ENCODE measurements around the gene NXPH4.

NXPH4 gene

GRCh38 chr12:57262126-57262822 lies 45.7 kb downstream of the NXPH4 start:
- no peaks in the 10 kb centered on the region for H3K9me3 ChIP-seq (ENCODE audit: control insufficient read depth, low read length)
- no peaks in the 10 kb centered on the region for H3K27me3 ChIP-seq (ENCODE audit: control insufficient read depth, insufficient read depth, low read length)
- H3K27ac ChIP-seq, result no peak overlapping the region
- no peak overlapping the region for H3K4me3 ChIP-seq (ENCODE audit: low read depth, low read length)
- TF ChIP-seq CTCF (IDR thresholded peaks at IDR 0.05), result no peak
- H3K9ac ChIP-seq, result no peak overlapping the region
- no peak overlapping the region for H2AFZ ChIP-seq
- no peak overlapping the region for H3K4me2 ChIP-seq (ENCODE audit: low read length)
- H3K79me2 ChIP-seq, result peaks cover 5% of the 10 kb centered on the region
- H3K36me3 ChIP-seq (ENCODE audit: control insufficient read depth, insufficient read depth, low read length), result no peaks in the 10 kb centered on the region
- H3K4me1 ChIP-seq, result peaks cover 3% of the 10 kb centered on the region

- no peak for TF ChIP-seq CTCF (IDR thresholded peaks at IDR 0.05)
- H3K9me3 ChIP-seq (ENCODE audit: control insufficient read depth, low read length), result no peaks in the 10 kb centered on the region
- H3K4me2 ChIP-seq (ENCODE audit: low read length), result no peak overlapping the region
- no peaks in the 10 kb centered on the region for H3K36me3 ChIP-seq (ENCODE audit: control insufficient read depth, insufficient read depth, low read length)
- no peak overlapping the region for H2AFZ ChIP-seq
- H3K9ac ChIP-seq, result no peak overlapping the region
- H3K4me3 ChIP-seq (ENCODE audit: low read depth, low read length), result no peak overlapping the region
- no peak overlapping the region for H3K27ac ChIP-seq
- H3K27me3 ChIP-seq (ENCODE audit: control insufficient read depth, insufficient read depth, low read length), result no peaks in the 10 kb centered on the region
- peaks cover 3% of the 10 kb centered on the region for H3K4me1 ChIP-seq
- peaks cover 5% of the 10 kb centered on the region for H3K79me2 ChIP-seq
Measured at GRCh38 chr12:57263096-57263495, 46.5 kb downstream of the NXPH4 start.

- no peaks in the 10 kb centered on the region for H3K4me1 ChIP-seq
- H3K79me2 ChIP-seq, result peaks cover 5% of the 10 kb centered on the region
- H3K27ac ChIP-seq, result no peak overlapping the region
- no peak overlapping the region for H2AFZ ChIP-seq
- H3K9ac ChIP-seq, result no peak overlapping the region
- TF ChIP-seq CTCF (IDR thresholded peaks at IDR 0.05), result no peak
- H3K27me3 ChIP-seq (ENCODE audit: control insufficient read depth, insufficient read depth, low read length), result no peaks in the 10 kb centered on the region
- no peak overlapping the region for H3K4me3 ChIP-seq (ENCODE audit: low read depth, low read length)
- no peak overlapping the region for H3K4me2 ChIP-seq (ENCODE audit: low read length)
- no peaks in the 10 kb centered on the region for H3K36me3 ChIP-seq (ENCODE audit: control insufficient read depth, insufficient read depth, low read length)
- no peaks in the 10 kb centered on the region for H3K9me3 ChIP-seq (ENCODE audit: control insufficient read depth, low read length)
Measured at GRCh38 chr12:57266681-57267080, 50.1 kb downstream of the NXPH4 start.

- Histone ChIP-seq H3K27ac (no peak overlapping the region), H2AFZ (no peak overlapping the region), H3K4me3 (ENCODE audit: low read depth, low read length) (no peak overlapping the region), H3K4me2 (ENCODE audit: low read length) (no peak overlapping the region), H3K79me2 (peaks cover 3% of the 10 kb centered on the region), H3K27me3 (ENCODE audit: control insufficient read depth, insufficient read depth, low read length) (no peaks in the 10 kb centered on the region), H3K4me1 (no peaks in the 10 kb centered on the region), H3K9me3 (ENCODE audit: control insufficient read depth, low read length) (no peaks in the 10 kb centered on the region), H3K9ac (no peak overlapping the region), H3K36me3 (ENCODE audit: control insufficient read depth, insufficient read depth, low read length) (no peaks in the 10 kb centered on the region)
- TF ChIP-seq CTCF (IDR thresholded peaks at IDR 0.05), result no peak
Measured at GRCh38 chr12:57268264-57268663, 51.7 kb downstream of the NXPH4 start.

GRCh38 chr12:57270966-57271470 lies 54.4 kb downstream of the NXPH4 start:
- no peak for TF ChIP-seq CTCF (IDR thresholded peaks at IDR 0.05)
- Histone ChIP-seq H3K27me3 (ENCODE audit: control insufficient read depth, insufficient read depth, low read length) (no peaks in the 10 kb centered on the region), H3K27ac (no peak overlapping the region), H3K4me3 (ENCODE audit: low read depth, low read length) (no peak overlapping the region), H3K9me3 (ENCODE audit: control insufficient read depth, low read length) (no peaks in the 10 kb centered on the region), H3K4me1 (no peaks in the 10 kb centered on the region), H2AFZ (no peak overlapping the region), H3K9ac (no peak overlapping the region), H3K4me2 (ENCODE audit: low read length) (no peak overlapping the region), H3K36me3 (ENCODE audit: control insufficient read depth, insufficient read depth, low read length) (no peaks in the 10 kb centered on the region), H3K79me2 (no peaks in the 10 kb centered on the region)

Data from parathyroid adenoma (tissue), 2 donors.